ENCODE measurements around the gene ILK. TPM values are rescaled to one million over a fixed set of nuclear protein-coding genes. Genes with fewer than 3 reads are reported as not detected.

The ILK gene
- total RNA-seq, 1 donor from 2014 or later: 192 TPM

DNA sequence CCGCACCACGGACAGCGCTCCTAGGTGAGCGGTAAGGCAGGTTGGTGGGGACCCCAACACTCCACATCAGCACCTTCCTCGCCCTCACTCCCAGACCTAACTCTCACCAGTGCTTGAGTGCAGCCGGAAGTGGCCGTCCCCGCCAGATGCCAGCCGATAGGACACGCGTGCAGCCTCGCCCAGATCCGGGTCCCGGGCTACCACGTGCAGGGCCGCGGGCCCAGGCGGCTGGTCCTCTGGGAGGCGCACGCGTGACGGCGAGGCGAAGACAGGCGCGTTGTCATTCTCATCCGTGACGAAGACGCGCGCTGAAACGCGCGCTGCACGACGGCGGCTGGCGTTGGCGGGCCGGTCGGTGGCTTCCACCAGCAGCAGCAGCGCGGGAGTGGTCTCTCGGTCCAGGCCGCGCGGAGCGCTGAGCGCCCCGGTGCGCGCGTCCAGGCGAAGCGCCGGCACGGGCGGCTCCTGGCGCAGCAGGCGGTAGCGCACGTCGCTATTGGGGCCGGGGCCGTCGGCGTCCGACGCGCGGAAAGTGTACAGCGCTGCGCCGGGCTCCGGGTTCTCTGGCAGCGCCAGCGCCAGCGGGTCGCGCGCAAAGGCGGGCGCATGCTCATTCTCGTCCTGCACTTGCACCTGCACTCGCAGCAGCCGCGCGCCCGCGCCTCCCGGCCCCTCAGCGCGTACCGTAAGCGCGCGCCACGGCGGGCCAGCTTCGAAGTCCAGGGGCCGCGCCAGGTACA is 26.5 kb downstream of the ILK start:
- Histone ChIP-seq H3K27ac (replicated peaks) (no peak overlapping the region), H3K4me1 (peaks cover 38% of the 10 kb centered on the region), H3K36me3 (peaks cover 61% of the 10 kb centered on the region), H3K4me3 (no peak overlapping the region), H3K9me3 (replicated peaks) (no peaks in the 10 kb centered on the region), H3K27me3 (ENCODE audit: low read depth) (no peaks in the 10 kb centered on the region)
- TF ChIP-seq, protein P1, sequence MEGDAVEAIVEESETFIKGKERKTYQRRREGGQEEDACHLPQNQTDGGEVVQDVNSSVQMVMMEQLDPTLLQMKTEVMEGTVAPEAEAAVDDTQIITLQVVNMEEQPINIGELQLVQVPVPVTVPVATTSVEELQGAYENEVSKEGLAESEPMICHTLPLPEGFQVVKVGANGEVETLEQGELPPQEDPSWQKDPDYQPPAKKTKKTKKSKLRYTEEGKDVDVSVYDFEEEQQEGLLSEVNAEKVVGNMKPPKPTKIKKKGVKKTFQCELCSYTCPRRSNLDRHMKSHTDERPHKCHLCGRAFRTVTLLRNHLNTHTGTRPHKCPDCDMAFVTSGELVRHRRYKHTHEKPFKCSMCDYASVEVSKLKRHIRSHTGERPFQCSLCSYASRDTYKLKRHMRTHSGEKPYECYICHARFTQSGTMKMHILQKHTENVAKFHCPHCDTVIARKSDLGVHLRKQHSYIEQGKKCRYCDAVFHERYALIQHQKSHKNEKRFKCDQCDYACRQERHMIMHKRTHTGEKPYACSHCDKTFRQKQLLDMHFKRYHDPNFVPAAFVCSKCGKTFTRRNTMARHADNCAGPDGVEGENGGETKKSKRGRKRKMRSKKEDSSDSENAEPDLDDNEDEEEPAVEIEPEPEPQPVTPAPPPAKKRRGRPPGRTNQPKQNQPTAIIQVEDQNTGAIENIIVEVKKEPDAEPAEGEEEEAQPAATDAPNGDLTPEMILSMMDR (IDR thresholded peaks at IDR 0.05; ENCODE audit: borderline replicate concordance): no peak
- DNase-seq: no peak
- intact Hi-C loops (cut with micrococcal nuclease): no loop called here

DNA sequence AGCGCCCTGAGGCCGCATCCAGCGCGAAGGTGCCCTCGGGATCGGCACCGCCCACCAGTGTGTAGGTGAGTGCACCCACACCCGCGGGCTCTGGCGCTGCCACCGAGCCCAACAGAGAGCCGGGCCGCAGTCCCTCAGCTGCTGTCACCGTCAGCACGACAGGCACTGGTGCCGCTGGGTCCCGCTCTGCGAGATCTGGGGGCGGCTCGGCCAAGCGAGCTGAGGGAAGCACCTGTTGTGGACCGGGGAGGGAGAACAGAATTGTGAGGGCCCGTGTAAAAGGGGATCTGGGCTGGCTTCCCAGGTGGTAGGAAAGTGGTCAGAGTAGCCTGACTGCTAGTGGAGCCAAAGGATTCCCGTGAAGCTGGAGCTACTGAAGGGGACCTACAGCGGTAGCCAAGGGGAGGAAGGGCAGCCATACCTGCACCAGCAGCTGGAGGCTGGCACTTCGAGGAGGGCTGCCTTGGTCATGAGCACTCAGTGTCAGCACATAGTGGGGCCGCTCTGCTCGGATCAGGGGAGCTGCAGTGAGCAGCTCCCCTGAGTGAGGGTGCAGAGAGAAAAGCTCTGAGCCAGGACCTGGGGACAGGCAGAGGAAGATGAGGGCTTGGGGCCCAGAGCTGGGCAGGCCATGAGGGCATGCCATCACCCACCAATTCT is 27.2 kb downstream of the ILK start:
- TF ChIP-seq, protein P1 (IDR thresholded peaks at IDR 0.05; ENCODE audit: borderline replicate concordance): no peak
- Histone ChIP-seq H3K27ac (replicated peaks) (no peak overlapping the region), H3K27me3 (ENCODE audit: low read depth) (no peaks in the 10 kb centered on the region), H3K9me3 (replicated peaks) (no peaks in the 10 kb centered on the region), H3K4me1 (peaks cover 45% of the 10 kb centered on the region), H3K36me3 (peaks cover 54% of the 10 kb centered on the region), H3K4me3 (no peak overlapping the region)
- no peak for DNase-seq
- intact Hi-C loops (cut with micrococcal nuclease): no loop called here

DNA sequence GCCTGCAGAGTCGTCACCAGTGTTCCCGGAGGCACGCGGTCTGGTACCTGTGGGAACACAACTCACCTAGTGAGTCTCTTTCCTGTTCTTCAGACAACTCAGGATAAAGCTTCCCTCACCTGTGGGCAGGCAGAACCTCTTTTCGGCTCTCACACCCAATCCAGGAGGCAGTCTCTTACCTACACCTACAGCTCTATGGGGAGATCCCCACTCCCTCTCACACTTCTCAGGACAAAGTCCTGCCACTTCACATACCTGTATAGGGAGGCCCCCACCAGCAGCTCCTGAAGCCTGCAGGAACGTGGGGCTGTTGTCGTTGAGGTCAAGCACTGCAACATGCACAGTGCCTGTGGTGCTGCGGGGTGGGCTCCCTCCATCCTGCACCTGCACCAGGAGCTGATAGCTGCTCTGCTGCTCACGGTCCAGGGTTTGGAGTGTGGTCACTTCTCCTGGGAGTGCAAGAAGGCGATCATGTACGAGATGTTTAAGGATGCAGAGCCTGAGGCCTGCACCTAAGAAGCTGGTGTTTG is 27.9 kb downstream of the ILK start:
- Histone ChIP-seq H3K9me3 (replicated peaks) (no peaks in the 10 kb centered on the region), H3K27me3 (ENCODE audit: low read depth) (no peaks in the 10 kb centered on the region), H3K36me3 (peaks cover 48% of the 10 kb centered on the region), H3K4me3 (no peak overlapping the region), H3K27ac (replicated peaks) (no peak overlapping the region), H3K4me1 (peaks cover 51% of the 10 kb centered on the region)
- DNase-seq: no peak
- intact Hi-C loops (cut with micrococcal nuclease): no loop called here
- TF ChIP-seq, protein P1 (IDR thresholded peaks at IDR 0.05; ENCODE audit: borderline replicate concordance): no peak

DNA sequence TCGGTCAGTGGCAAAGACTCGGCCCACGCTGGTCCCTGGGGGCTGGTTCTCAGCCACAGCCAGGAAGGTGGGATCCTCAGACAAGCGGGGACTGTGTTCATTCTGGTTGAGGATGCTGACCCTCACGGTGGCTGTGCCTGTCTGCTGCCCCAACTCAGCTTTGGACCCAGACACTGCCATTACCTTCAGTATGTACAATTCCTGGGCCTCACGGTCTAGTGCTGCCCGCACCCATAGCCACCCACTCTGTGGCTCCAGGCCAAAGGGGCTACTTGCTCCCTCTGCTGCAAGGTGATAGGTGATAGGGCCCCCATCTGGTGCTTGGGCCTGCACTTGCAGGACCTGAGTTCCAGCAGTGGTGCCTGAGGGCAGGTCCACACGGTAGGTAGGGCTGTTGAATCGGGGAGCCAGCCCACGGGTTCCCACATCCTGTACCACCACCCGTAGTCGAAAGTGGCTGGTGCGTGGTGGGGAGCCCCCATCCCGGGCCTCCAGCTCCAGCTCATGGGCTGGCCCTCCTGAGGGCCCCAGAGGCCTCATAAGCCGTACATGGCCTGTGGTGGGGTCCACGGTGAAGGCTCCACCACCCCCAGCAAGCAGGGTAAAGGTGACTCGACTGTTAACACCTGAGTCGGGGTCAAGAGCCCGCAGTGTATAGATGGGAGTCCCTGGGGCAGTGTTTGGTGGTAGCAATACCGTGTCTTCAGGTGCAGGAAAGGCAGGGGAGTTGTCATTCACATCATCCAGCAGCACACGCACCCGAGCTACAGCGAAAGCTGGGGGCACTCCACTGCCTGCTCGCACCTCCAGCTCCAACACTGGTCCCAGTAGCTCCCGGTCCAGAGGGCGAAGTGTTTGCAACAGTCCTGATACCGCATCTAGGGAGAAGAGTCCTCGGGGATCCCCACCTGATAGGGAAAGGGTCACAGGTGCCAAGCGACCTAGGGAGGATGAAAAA is 28.8 kb downstream of the ILK start:
- no peaks in the 10 kb centered on the region for H3K9me3 ChIP-seq (replicated peaks)
- DNase-seq: no peak
- intact Hi-C loops (cut with micrococcal nuclease): no loop called here
- no peak overlapping the region for H3K4me3 ChIP-seq
- TF ChIP-seq, protein P1 (IDR thresholded peaks at IDR 0.05; ENCODE audit: borderline replicate concordance): no peak
- peaks cover 38% of the 10 kb centered on the region for H3K36me3 ChIP-seq
- H3K4me1 ChIP-seq: peaks cover 56% of the 10 kb centered on the region
- no peaks in the 10 kb centered on the region for H3K27me3 ChIP-seq (ENCODE audit: low read depth)
- no peak overlapping the region for H3K27ac ChIP-seq (replicated peaks)
